ENCODE results near the gene ATRAID. TPM values are rescaled to one million over a fixed set of nuclear protein-coding genes. Genes with fewer than 3 reads are reported as not detected.

Gene ATRAID
- total RNA-seq, 1 experiment from 2014 or later = 108 TPM

GRCh38 chr2:27201675-27202074, 10.2 kb upstream of the ATRAID start:
- peaks cover 48 to 81% (median 71%) of the 10 kb centered on the region in 3 experiments for H3K36me3 Mint-ChIP-seq (ENCODE audit: insufficient read depth in 1 of 3, low read depth in 3 of 3)
- no peak overlapping the region for H2BK120ac ChIP-seq (ENCODE audit: low read depth, low read length, poor library complexity, severe bottlenecking)
- H3K9ac ChIP-seq (ENCODE audit: extremely low read depth, insufficient read length, low read length) = no peak overlapping the region
- no peak overlapping the region for H3K23ac ChIP-seq (ENCODE audit: insufficient read length, low read depth, low read length)
- H2AFZ ChIP-seq (ENCODE audit: low read length) = no peak overlapping the region
- H4K20me1 ChIP-seq (ENCODE audit: control insufficient read depth, insufficient read depth, insufficient read length) = no peaks in the 10 kb centered on the region
- H3K27me3 Mint-ChIP-seq (ENCODE audit: low read depth) = no peaks in the 10 kb centered on the region
- H2BK12ac ChIP-seq (ENCODE audit: insufficient read length, low read depth, low read length) = no peak overlapping the region
- H4K8ac ChIP-seq (replicated peaks; ENCODE audit: insufficient read length, low read depth, low read length) = no peak overlapping the region
- H3K4ac ChIP-seq (ENCODE audit: low read depth, low read length) = no peak overlapping the region
- no peak overlapping the region for H2AK5ac ChIP-seq (ENCODE audit: insufficient read length, low read length)
- H4K5ac ChIP-seq (ENCODE audit: insufficient read length, low read depth, low read length) = no peak overlapping the region
- no peak overlapping the region for H2BK20ac ChIP-seq (ENCODE audit: low read depth, low read length, poor library complexity, severe bottlenecking)
- no peak overlapping the region for H3K27ac Mint-ChIP-seq
- no peaks in the 10 kb centered on the region for H3K9me3 Mint-ChIP-seq
- no peaks in the 10 kb centered on the region for H3K4me1 Mint-ChIP-seq
- H3K9me3 ChIP-seq (ENCODE audit: control insufficient read depth, low read depth, low read length) = no peaks in the 10 kb centered on the region
- TF ChIP-seq CTCF (conservative IDR thresholded peaks at IDR 0.05) = no peak
- H3K14ac ChIP-seq (ENCODE audit: insufficient read depth, low read length) = no peak overlapping the region
- H3K4me2 ChIP-seq (ENCODE audit: insufficient read depth, insufficient read length, low read length) = no peak overlapping the region
- no peak overlapping the region for H3K18ac ChIP-seq (ENCODE audit: insufficient read length, low read depth, low read length)
- WGBS (ENCODE audit: extremely low coverage, insufficient read length, low lambda C conversion rate) = no CpG with 5 or more reads among the region's 7 CpGs
- H3K23me2 ChIP-seq (ENCODE audit: insufficient read length, low read depth, low read length, poor library complexity, severe bottlenecking) = no peaks in the 10 kb centered on the region
- no peaks in the 10 kb centered on the region for H3K79me1 ChIP-seq (ENCODE audit: insufficient read depth, low read depth, low read length, poor library complexity, severe bottlenecking)
- H3T11ph ChIP-seq (ENCODE audit: low read length) = no peak overlapping the region
- H3K27me3 ChIP-seq (ENCODE audit: insufficient read depth, low read length) = no peaks in the 10 kb centered on the region
- no peak overlapping the region for H3K56ac ChIP-seq (ENCODE audit: insufficient read length, low read depth, low read length)
- no peaks in the 10 kb centered on the region for H3K79me2 ChIP-seq (ENCODE audit: insufficient read depth, low read length)
- H2BK15ac ChIP-seq (ENCODE audit: low read depth, low read length) = no peak overlapping the region
- H3K4me1 ChIP-seq (ENCODE audit: insufficient read depth, low read length) = no peaks in the 10 kb centered on the region
- DNase-seq = no peak
- no peak overlapping the region for H3K27ac ChIP-seq (ENCODE audit: insufficient read length, low read depth, low read length)
- H2BK5ac ChIP-seq (ENCODE audit: insufficient read length, low read length) = no peak overlapping the region
- H4K91ac ChIP-seq (ENCODE audit: insufficient read length, low read depth, low read length) = no peak overlapping the region
- no peak overlapping the region for H3K4me3 Mint-ChIP-seq
